Glutamatergic neuron (in vitro differentiated cells): ENCODE data around the gene PPP1R9A. TPM values are rescaled to one million over a fixed set of nuclear protein-coding genes. Genes with fewer than 3 reads are reported as not detected.

Experiments used
- DNase-seq: peaks from one replicate; pipeline ENCODE4 v3.0.0; 2022
- H3K27ac Mint-ChIP-seq: one replicate; pipeline ENCODE4 v1.8.0; 2020; ENCODE audit warnings: mild to moderate bottlenecking, mixed read lengths, inconsistent platforms; ENCODE audit not compliant: unreplicated experiment
- H3K27me3 Mint-ChIP-seq: one replicate; pipeline ENCODE4 v1.8.0; 2020; ENCODE audit warnings: mild to moderate bottlenecking, moderate library complexity, mixed read lengths, inconsistent platforms; ENCODE audit not compliant: unreplicated experiment
- H3K36me3 Mint-ChIP-seq: one replicate; pipeline ENCODE4 v1.8.0; 2020; ENCODE audit warnings: mild to moderate bottlenecking, mixed read lengths, inconsistent platforms; ENCODE audit not compliant: unreplicated experiment
- H3K4me1 Mint-ChIP-seq: one replicate; pipeline ENCODE4 v1.8.0; 2020; ENCODE audit warnings: mild to moderate bottlenecking, low read depth, mixed read lengths, inconsistent platforms; ENCODE audit not compliant: unreplicated experiment
- H3K4me3 Mint-ChIP-seq: one replicate; pipeline ENCODE4 v1.8.0; 2020; ENCODE audit warnings: mild to moderate bottlenecking, mixed read lengths, inconsistent platforms; ENCODE audit not compliant: unreplicated experiment
- H3K9me3 Mint-ChIP-seq: one replicate; pipeline ENCODE4 v1.8.0; 2020; ENCODE audit warnings: mild to moderate bottlenecking, moderate library complexity, mixed read lengths, inconsistent platforms; ENCODE audit not compliant: unreplicated experiment
- CTCF ChIP-seq: fragments of 200-600 bp; sonication (generic); IDR thresholded peaks from one replicate; pipeline ENCODE4 v1.5.0; 2021; ENCODE audit not compliant: partially characterized antibody, unreplicated experiment
- total RNA-seq: library from RNA; stranded (reverse); fragmentation: NEBNext Ultra II Directional; extraction: Animal tissue kit (Norgen Biotek cat#: 25700); gene quantifications from one replicate; pipeline ENCODE4 v1.2.1, GENCODE V29; 2021; ENCODE audit not compliant: unreplicated experiment

Gene PPP1R9A
- total RNA-seq, 1 donor from 2014 or later = 14.7 TPM

- H3K36me3 Mint-ChIP-seq = no peaks in the 10 kb centered on the region
- no peak overlapping the region for H3K27ac Mint-ChIP-seq
- H3K4me3 Mint-ChIP-seq = no peak overlapping the region
- no peak for DNase-seq
- H3K27me3 Mint-ChIP-seq = no peaks in the 10 kb centered on the region
- H3K4me1 Mint-ChIP-seq = no peaks in the 10 kb centered on the region
- no peaks in the 10 kb centered on the region for H3K9me3 Mint-ChIP-seq
- no peak for TF ChIP-seq CTCF
Measured at GRCh38 chr7:95035295-95035694, 127.9 kb downstream of the PPP1R9A start.

DNA sequence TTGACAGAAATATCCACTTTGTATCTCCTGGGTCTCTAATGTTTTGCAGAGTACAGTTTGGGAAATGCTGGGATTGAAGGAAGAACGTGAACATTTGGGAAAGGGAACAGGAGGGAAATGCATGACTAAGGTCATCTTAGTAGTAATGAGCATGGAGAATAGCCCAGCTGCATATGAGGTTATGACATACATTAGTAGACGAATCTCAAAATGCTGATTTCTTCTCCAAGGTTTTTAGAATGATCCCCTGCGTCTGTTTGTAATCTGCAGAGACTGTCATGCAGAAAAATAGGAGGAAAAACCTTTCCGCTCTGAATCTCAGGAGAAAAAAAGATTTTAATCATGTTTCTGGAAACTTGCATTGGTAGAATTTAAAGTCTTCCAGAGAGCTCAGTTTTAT lies 133.6 kb downstream of the PPP1R9A start:
- Mint-ChIP-seq H3K4me3 (no peak overlapping the region), H3K27me3 (no peaks in the 10 kb centered on the region), H3K9me3 (no peaks in the 10 kb centered on the region), H3K27ac (no peak overlapping the region), H3K4me1 (no peaks in the 10 kb centered on the region), H3K36me3 (no peaks in the 10 kb centered on the region)
- DNase-seq = no peak
- no peak for TF ChIP-seq CTCF

DNA sequence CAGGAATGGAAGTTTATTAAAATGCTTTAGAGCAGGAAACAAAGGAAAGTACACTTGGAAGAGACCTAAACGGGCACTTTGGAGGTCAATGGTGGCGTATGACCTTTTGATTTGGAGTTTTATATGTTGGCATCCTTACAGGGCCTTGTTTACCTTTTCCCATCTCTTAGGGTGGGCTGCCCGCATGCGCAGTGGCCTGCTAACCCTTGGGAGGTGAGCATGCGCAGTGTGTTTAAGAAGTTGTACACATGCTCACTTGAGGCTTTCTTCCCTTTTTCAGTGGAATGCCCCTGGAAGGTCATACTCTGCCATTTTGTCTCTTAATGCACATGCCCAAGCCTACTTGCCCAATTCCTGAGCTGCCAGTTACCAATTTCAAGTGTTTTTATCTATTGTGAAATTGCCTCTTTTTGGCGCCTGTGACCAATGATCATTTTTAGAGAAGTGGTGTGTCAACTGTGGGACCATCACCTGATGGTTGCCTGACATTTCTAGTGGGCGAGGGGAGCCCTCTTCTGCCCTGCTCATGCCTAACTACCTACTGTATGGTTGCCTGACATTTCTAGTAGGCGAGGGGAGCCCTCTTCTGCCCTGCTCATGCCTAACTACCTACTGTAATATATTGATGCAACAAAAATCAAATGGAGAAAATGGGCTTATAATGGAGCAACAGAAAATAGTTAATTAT lies 138.0 kb downstream of the PPP1R9A start:
- no peak for DNase-seq
- H3K4me3 Mint-ChIP-seq = no peak overlapping the region

GRCh38 chr7:95046494-95047240 lies 139.3 kb downstream of the PPP1R9A start:
- Mint-ChIP-seq H3K4me3 (no peak overlapping the region), H3K4me1 (no peaks in the 10 kb centered on the region), H3K9me3 (no peaks in the 10 kb centered on the region), H3K27ac (no peak overlapping the region), H3K27me3 (no peaks in the 10 kb centered on the region), H3K36me3 (no peaks in the 10 kb centered on the region)
- DNase-seq = no peak
- TF ChIP-seq CTCF = no peak

More for the DNA sequence above, 138.0 kb downstream of the PPP1R9A start:
- Mint-ChIP-seq H3K27me3 (no peaks in the 10 kb centered on the region), H3K36me3 (no peaks in the 10 kb centered on the region), H3K9me3 (no peaks in the 10 kb centered on the region), H3K27ac (no peak overlapping the region), H3K4me1 (no peaks in the 10 kb centered on the region)
- TF ChIP-seq CTCF = no peak

DNA sequence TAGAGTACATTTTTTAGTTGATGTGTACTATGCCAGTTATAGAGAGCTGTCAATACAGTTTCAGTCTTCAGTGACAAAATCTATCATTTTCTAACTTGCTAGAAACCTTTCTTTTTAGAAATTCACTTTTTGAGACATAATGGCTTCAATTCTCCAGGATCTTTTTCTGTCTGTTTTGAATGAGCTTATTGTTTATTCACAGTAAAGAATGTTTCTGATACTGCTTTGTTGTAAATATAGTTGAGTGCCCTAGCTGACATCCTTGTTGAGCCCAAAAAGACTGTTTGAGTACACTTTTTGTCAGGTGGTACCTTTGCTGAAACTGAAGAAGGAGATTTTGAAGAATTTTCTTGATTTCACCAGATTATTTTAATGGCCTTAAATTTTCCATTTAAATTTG lies 139.9 kb downstream of the PPP1R9A start:
- no peak overlapping the region for H3K27ac Mint-ChIP-seq

More for the DNA sequence above, 139.9 kb downstream of the PPP1R9A start:
- no peak for DNase-seq
- no peaks in the 10 kb centered on the region for H3K9me3 Mint-ChIP-seq
- no peaks in the 10 kb centered on the region for H3K36me3 Mint-ChIP-seq
- H3K4me1 Mint-ChIP-seq = no peaks in the 10 kb centered on the region
- H3K27me3 Mint-ChIP-seq = no peaks in the 10 kb centered on the region
- H3K4me3 Mint-ChIP-seq = no peak overlapping the region
- no peak for TF ChIP-seq CTCF
